LoVo (cell line): ENCODE results near the gene RCHY1.
"Not testable (repeated sequence)": the region's sequence is repeated elsewhere in the genome, so short reads cannot be mapped to it uniquely, and the experiment has no call there.

Source experiments
- DNase-seq: peaks from one replicate; pipeline ENCODE4 v3.0.0-alpha.2; 2016; ENCODE audit warnings: low spot score

RCHY1 gene

GRCh38 chr4:75516144-75516543 is 1.9 kb upstream of the RCHY1 start:
- DNase-seq = no peak

DNA sequence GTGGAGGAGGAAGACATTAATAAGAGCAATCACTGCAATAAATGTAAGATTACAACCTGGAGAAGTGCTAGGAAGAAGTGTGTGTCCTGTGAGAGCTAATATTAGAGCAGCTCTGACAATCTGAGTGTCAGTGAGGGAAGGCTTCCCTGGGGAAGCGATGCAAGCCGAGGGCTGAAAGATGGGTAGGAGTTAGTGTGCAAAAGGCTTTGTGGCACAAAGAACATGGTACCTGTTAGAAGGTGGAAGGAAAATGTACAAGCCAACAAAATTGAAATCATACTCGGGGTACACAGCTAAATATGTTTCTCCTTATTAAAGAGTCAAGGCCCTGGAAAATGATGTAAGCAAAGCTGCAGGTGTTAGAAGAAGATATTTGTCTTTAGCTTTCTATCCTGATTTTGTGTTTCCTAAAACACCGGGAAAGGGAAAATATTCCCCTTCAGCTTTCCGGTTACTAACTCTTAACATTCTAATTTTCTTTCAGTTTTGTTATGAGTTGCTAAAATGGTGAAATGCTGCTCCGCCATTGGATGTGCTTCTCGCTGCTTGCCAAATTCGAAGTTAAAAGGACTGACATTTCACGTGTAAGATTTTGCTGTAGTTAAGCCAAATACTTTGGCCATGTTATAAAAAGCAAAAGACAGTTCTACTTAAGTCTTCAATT is 878 bp upstream of the RCHY1 start:
- DNase-seq = no peak

GRCh38 chr4:75513526-75514130 is 575 bp downstream of the RCHY1 start:
- DNase-seq = no peak

GRCh38 chr4:75512386-75513211 is 1.6 kb downstream of the RCHY1 start:
- DNase-seq = no peak

DNA sequence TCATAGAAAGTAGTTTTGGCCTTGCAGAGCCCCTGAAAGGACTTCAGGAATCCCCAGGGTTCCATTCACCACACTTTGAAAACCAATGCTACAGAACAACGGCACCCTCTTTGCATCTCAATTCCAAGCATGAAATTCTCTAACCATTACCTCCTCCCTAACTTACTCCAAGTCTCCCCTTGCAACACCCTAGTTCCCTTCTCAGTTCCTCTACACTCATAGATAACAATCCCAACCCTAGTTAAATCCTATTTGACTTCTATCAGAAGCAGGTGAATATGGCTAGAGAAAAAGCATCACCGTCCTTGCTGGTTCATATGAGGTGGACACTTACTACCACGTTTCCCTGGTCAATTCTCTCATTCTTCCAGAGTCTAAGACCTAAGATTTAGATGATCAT is 2.4 kb downstream of the RCHY1 start:
- no peak for DNase-seq

GRCh38 chr4:75509592-75509991 is 4.6 kb downstream of the RCHY1 start:
- not testable (repeated sequence) for DNase-seq

DNA sequence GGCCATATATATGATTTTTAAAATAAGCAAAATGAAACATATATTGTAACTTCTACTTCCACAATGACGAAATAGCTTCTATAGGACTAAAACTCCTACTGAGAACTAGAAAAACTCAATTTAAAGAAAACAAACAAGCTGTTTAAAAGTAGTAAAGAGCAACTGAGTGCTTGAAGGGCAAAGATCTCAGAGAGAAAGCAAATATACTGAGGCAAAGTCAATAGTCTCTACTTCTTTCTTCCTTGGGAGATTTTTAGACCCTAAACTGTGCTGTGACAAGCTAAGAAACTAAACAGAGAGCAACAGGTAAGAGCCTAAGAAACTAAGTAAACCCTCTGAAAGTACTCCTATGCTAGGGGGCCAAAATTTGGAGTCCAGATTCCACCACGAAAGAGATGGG is 8.6 kb downstream of the RCHY1 start:
- DNase-seq = no peak

GRCh38 chr4:75502671-75503070 is 11.5 kb downstream of the RCHY1 start:
- no peak for DNase-seq

GRCh38 chr4:75499900-75500299 is 14.3 kb downstream of the RCHY1 start:
- DNase-seq = no peak

DNA sequence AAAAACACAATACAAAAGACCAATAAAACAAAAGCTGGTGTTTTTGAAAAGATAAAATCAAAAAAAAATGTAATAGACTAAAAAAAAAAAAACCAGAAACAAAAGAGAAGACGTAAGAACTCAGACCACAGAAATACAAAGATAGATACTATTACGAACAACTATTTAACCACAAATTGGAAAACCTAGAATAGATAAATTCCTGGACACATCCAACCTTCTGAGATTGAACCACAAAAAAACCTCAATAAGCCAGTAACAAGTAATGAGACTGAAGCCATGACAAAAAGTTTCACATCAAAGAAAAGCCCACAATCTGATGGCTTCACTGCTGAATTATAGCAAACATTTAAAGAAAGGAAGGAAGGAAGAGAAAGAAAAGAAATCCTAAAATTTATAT is 16.2 kb downstream of the RCHY1 start:
- no peak for DNase-seq

- DNase-seq = no peak
These were observed 17.1 kb downstream of the RCHY1 start for GRCh38 chr4:75497133-75497532.

DNA sequence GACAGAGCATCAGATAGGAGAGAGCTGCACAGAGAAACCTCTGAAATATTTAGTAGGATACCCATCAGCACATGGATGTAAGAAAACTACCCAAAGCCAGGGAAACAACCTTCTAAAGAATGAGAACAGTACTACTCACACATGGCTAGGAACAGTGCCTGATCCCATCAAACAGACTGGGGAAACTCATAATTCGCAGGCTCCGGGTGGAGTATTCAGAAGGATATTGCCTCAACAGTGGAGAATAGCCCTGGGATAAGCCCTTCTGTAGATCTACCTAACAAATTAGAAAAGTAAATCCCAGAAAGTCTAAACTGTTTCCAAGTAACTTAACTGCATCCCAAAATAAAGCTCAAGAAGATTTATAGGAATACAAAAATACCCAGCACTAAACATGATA is 17.8 kb downstream of the RCHY1 start:
- DNase-seq = no peak

- no peak for DNase-seq
These were observed 18.7 kb downstream of the RCHY1 start for GRCh38 chr4:75495476-75495875.

GRCh38 chr4:75494563-75494962 is 19.6 kb downstream of the RCHY1 start:
- no peak for DNase-seq

DNA sequence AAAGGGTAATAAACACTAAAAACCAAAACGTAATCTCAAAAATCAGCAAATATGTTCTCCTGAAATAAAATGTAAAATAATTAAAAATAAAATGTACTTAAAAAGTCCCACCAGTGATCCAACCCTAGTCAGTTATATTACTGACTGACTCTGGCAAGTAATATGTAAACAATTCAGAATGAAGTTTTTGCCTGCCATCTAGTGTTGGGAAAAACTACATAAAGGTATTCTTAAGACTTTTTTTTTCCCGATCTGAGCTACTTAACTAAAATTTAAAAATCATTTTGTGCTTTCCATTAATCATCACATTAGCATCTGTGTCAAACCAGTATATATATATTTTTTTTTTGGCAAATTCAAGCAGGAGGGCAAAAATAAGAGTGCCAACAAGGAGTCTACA is 24.0 kb downstream of the RCHY1 start:
- DNase-seq = no peak

GRCh38 chr4:75484190-75484589 is 30.0 kb downstream of the RCHY1 start:
- DNase-seq = no peak

- DNase-seq = no peak
These were observed 37.0 kb downstream of the RCHY1 start for GRCh38 chr4:75477201-75477600.

GRCh38 chr4:75470738-75471137 is 43.5 kb downstream of the RCHY1 start:
- no peak for DNase-seq

DNA sequence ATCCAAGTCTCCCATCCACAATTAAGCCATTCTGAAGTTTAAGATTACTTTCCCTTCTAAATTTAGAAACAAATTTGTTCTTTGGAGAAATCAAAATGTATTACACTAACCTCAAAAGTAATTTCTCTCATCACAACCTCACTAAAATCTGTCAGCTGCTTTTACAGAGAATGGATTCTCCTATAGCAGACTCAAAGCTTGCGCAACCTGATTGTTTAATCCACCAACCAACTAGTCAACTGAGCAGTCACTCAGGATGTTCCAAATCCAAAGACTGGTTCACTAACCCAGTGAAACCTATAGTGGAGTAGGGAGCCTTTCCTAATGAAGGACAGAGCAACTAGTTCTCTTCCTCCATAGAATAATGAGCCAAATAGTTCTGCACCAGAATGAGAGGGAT is 44.3 kb downstream of the RCHY1 start:
- no peak for DNase-seq

DNA sequence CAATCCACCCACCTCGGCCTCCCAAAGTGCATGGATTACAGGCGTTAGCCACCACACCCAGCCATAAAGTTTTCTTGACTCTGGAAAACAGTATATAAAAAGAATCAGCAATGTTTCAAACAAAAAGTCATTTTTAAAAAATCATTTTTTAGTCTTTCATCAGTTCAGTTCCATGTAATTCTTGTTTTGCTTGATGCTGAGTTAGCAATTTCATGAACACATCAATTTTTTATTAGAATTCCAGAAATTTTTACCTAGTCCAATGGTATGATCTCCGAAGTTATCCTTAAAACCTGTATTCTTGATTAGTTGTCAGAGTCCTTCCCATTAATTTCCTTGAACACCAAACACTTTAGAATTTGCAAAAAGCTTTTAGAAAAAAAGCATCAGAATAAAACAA is 56.8 kb downstream of the RCHY1 start:
- DNase-seq = no peak

DNA sequence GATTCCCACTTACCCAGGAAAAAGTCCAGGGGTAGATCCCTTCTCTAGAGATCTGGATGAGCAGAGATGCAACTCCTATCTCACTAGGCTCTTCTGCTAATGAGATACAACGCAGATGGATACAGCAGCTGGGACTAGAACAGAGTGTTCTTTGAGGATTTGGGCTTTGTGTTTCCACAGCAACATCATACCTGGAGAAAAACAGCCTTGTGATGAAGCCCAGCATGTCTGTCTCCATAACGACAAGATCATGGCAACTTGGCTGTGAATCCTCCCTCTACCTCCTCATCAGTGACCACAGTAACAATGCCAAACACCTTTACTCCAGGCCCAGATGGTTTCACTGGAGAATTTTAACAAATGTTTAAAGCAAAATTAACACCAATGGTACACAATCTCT is 80.1 kb downstream of the RCHY1 start:
- DNase-seq = no peak

DNA sequence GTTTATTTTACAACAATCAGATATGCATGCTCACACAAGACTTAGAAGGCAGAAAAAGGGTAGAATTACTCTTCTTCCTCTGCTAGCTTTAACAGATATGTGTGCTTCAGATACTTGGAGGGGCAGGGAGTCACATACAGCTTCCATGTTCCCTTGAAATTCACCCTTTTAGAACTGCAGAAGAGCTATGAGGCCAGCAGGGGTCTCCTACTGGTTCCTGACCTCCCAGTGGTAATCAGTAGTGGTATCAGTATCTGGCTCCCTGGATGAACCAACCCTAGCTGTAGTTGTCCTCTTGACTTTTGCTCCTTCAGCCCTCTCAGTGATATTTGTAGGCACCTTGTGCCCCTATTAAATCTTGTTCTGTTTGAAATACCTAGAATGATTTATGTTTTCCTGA is 81.5 kb downstream of the RCHY1 start:
- DNase-seq = no peak

- DNase-seq = no peak
These were observed 85.0 kb downstream of the RCHY1 start for GRCh38 chr4:75429208-75429607.
